Measurements from ENCODE around the gene HS6ST3.

HS6ST3 gene

DNA sequence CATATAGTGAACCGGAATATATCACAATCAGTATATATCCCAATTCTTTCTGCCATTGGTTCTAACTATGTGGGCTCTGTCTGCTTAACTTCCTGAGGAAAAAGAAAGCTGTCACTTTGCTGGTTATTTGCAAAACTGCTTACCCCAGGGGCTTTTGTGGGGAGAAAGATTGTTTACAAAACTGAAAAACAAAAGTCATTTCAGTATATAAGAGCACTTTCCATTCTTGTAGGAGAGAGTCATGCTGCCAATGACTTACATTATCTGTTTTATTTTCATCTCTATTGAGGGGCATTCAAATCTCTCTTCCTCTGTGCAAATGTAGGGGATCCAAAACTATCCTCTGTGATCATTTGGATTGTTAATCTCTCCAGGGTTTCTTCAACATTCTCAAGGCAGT, 3.2 kb upstream of the HS6ST3 start:
- DNase-seq (ENCODE audit: extremely low spot score) = no peak
- ChIA-PET CTCF (no interaction called here), POLR2A (no interaction called here)
- TF ChIP-seq PKNOX1 (IDR thresholded peaks at IDR 0.05) (no peak), HDGF (IDR thresholded peaks at IDR 0.05; ENCODE audit: borderline replicate concordance) (no peak), ELF4 (IDR thresholded peaks at IDR 0.05) (no peak), TARDBP (IDR thresholded peaks at IDR 0.05) (no peak)

DNA sequence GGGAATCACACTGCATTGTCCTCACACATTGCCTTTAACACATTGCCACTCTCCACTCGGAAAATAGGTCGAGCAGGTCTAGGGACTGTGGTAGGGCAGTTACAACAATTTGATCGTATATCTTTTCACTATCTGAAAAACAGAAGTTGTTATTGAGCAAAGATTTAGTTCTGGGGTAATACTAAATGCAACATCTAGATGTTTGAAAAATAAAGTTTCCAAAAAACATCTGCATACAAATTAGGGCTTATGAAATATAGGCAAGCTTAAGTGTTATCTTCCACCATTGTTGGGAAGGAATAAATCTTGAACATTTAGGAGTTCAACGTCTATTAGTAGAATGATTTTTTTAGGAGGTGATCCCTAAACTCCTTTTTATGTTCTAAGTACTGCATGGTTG, 768 bp upstream of the HS6ST3 start:
- CTCF ChIA-PET = no interaction called here
- no peak for DNase-seq (ENCODE audit: extremely low spot score)
- POLR2A ChIA-PET = interaction anchor here (1.0 to 3.3 kb wide), 2 partner anchors 8 to 36 kb away, joined by 3 to 16 read pairs; partner anchors contain the start of gene UGGT2
- TF ChIP-seq L3MBTL2 (conservative IDR thresholded peaks at IDR 0.05) (no peak), FOXK2 (IDR thresholded peaks at IDR 0.05) (no peak)

- TF ChIP-seq HDGF (IDR thresholded peaks at IDR 0.05; ENCODE audit: borderline replicate concordance) (no peak), PKNOX1 (IDR thresholded peaks at IDR 0.05) (no peak), FOXM1 (IDR thresholded peaks at IDR 0.05; ENCODE audit: borderline replicate concordance) (no peak), ZNF384 (IDR thresholded peaks at IDR 0.05) (no peak), SUZ12 (IDR thresholded peaks at IDR 0.05) (no peak), L3MBTL2 (conservative IDR thresholded peaks at IDR 0.05) (no peak)
- ChIA-PET CTCF (no interaction called here), POLR2A (interaction anchor here (3.3 kb wide), 1 partner anchor 37 kb away, joined by 16 read pairs; the partner anchor contains the start of gene UGGT2)
- DNase-seq (ENCODE audit: extremely low spot score) = peak; percentile 49
Measured at GRCh38 chr13:96090240-96091101, 564 bp downstream of the HS6ST3 start.

- POLR2A ChIA-PET = interaction anchor here (1.7 kb wide), 1 partner anchor 9 kb away, joined by 4 read pairs; no protein-coding TSS in a partner anchor
- TF ChIP-seq ZNF384 (IDR thresholded peaks at IDR 0.05) (no peak), TARDBP (IDR thresholded peaks at IDR 0.05) (no peak), FOXA1 (IDR thresholded peaks at IDR 0.05) (no peak), L3MBTL2 (conservative IDR thresholded peaks at IDR 0.05) (peak; percentile 62), LEF1 (IDR thresholded peaks at IDR 0.05; ENCODE audit: borderline replicate concordance) (peak; percentile 45; the same call in 1 of the 2 replicates), ARNT (IDR thresholded peaks at IDR 0.05) (no peak)
- DNase-seq (ENCODE audit: extremely low spot score) = peak; percentile 32
- CTCF ChIA-PET = no interaction called here
Measured at GRCh38 chr13:96091164-96092117, 1.5 kb downstream of the HS6ST3 start.

DNA sequence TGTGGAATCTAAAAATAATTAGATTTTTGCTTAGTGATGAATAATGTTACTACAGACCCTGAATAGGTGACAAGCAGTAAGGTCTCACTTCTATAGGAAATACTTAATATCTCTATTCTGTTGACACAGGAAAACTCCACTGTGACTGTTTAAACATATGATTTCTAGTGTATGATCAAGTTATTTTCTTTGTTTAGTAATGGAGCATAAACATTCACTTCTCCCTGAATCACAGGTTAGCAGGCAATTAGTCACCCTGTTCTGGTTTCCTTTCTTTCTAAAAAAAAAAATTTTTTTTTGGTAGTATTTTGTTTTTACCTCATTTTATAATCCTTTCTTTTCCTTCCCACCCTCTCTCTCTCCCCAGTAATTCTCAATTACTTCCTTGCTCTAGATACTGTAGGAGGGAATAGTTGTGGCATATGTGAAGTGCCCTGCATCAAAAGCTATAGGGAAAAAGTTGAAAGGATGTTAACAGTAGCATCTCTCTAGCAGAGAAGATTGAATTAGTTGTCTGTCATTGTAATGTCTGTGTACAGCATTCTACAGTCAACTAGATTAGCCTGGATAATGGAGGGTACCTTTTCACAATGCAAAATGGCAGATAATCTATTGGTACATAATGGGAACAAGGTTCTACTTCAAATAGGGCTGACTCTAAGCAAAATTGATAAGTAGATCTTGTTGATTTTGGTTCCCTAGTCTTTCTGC, 3.5 kb downstream of the HS6ST3 start:
- TF ChIP-seq HDGF (IDR thresholded peaks at IDR 0.05; ENCODE audit: borderline replicate concordance) (no peak), PKNOX1 (IDR thresholded peaks at IDR 0.05) (no peak), L3MBTL2 (conservative IDR thresholded peaks at IDR 0.05) (no peak), TARDBP (IDR thresholded peaks at IDR 0.05) (no peak), ARNT (IDR thresholded peaks at IDR 0.05) (no peak), SP1 (IDR thresholded peaks at IDR 0.05) (no peak), CTBP1 (IDR thresholded peaks at IDR 0.05; ENCODE audit: borderline replicate concordance) (no peak), LEF1 (IDR thresholded peaks at IDR 0.05; ENCODE audit: borderline replicate concordance) (no peak), FOXA1 (IDR thresholded peaks at IDR 0.05) (no peak), BHLHE40 (IDR thresholded peaks at IDR 0.05; ENCODE audit: borderline replicate concordance) (no peak), SUZ12 (IDR thresholded peaks at IDR 0.05) (no peak), FOXM1 (IDR thresholded peaks at IDR 0.05; ENCODE audit: borderline replicate concordance) (no peak), NFRKB (IDR thresholded peaks at IDR 0.05) (no peak), ELF4 (IDR thresholded peaks at IDR 0.05) (no peak)
- DNase-seq (ENCODE audit: extremely low spot score) = no peak
- POLR2A ChIA-PET = interaction anchor here (1.2 kb wide), 1 partner anchor 40 kb away, joined by 3 read pairs; the partner anchor contains the start of gene UGGT2
- CTCF ChIA-PET = no interaction called here

All from HEK293T (cell line).